K562 (cell line): ENCODE data around the gene RBBP8. TPM values are rescaled to one million over a fixed set of nuclear protein-coding genes. Genes with fewer than 3 reads are reported as not detected.

ENCODE experiments used
- C11orf30 ChIP-seq: fragments of 450-650 bp; IDR thresholded peaks from 2 replicates; pipeline ENCODE4 v1.6.1; 2016; ENCODE audit warnings: low read depth, mild to moderate bottlenecking
- DNMT1 ChIP-seq: fragments of 450-650 bp; IDR thresholded peaks from 2 replicates; pipeline ENCODE4 v1.6.1; 2016; ENCODE audit warnings: antibody characterized with exemption, mild to moderate bottlenecking
- EP400 ChIP-seq: fragments of 450-650 bp; IDR thresholded peaks from 2 replicates; pipeline ENCODE4 v1.6.1; 2017; ENCODE audit warnings: antibody characterized with exemption, mild to moderate bottlenecking, moderate library complexity
- HCFC1 ChIP-seq: IDR thresholded peaks from 2 replicates; pipeline ENCODE4 v1.6.1; 2012; ENCODE audit warnings: low read depth, low read length, improper control_type of control experiment
- HDAC6 ChIP-seq: IDR thresholded peaks from 2 replicates; pipeline ENCODE4 v1.6.1; 2012; ENCODE audit warnings: low read depth, mild to moderate bottlenecking, control low read depth, inconsistent platforms, low read length, moderate library complexity
- KAT7 ChIP-seq: sonication (generic); formaldehyde crosslinking; IDR thresholded peaks from 2 replicates; pipeline ENCODE4 v1.8.0; 2022; ENCODE audit warnings: missing genetic modification reagents, mild to moderate bottlenecking, borderline replicate concordance
- KDM2B ChIP-seq: fragments of 250-450 bp; sonication (Bioruptor Pico); IDR thresholded peaks from 2 replicates; pipeline ENCODE4 v1.8.0; 2021; ENCODE audit warnings: mild to moderate bottlenecking, moderate library complexity
- L3MBTL2 ChIP-seq: fragments of 450-650 bp; IDR thresholded peaks from 2 replicates; pipeline ENCODE4 v1.6.1; 2016; ENCODE audit warnings: mild to moderate bottlenecking, moderate library complexity
- POLR3A ChIP-seq: IDR thresholded peaks from 2 replicates; pipeline ENCODE4 v1.6.1; 2011; ENCODE audit warnings: borderline replicate concordance, mild to moderate bottlenecking, moderate library complexity; ENCODE audit not compliant: insufficient read length, insufficient read depth; ENCODE audit errors: extremely low read depth
- RBM34 ChIP-seq: fragments of 200-400 bp; formaldehyde crosslinking; IDR thresholded peaks from 2 replicates; pipeline ENCODE4 v1.6.1; 2018; ENCODE audit warnings: low read length, borderline replicate concordance; ENCODE audit not compliant: insufficient read depth
- SMAD3 ChIP-seq: fragments of 450-650 bp; formaldehyde crosslinking; conservative IDR thresholded peaks from 2 replicates; pipeline ENCODE4 v1.4.0; 2020; ENCODE audit warnings: mild to moderate bottlenecking
- TAF7 ChIP-seq: fragments of 450-650 bp; IDR thresholded peaks from 2 replicates; pipeline ENCODE4 v1.6.1; 2016; ENCODE audit warnings: missing genetic modification characterization, missing compliant biosample characterization
- polyA plus RNA-seq, 8 experiments: library from polyadenylated mRNA; depleted of rRNA in 4 of 8; stranded (reverse) in 5 of 8; unstranded in 3 of 8; fragments of >200 nt; fragmentation: Nextera tagmentation in 2 of 8; fragmentation: Illumina TruSeq in 1 of 8; extraction: Ambion mirVana in 2 of 8; extraction: Trizol in 1 of 8; gene quantifications; 2 replicates each; pipeline versions ENCODE4 v1.2.1 to v1.2.3, GENCODE V29; 2011 to 2014; ENCODE audit warnings: inconsistent platforms in 1 of 8, missing spikeins in 1 of 8
- total RNA-seq, 7 experiments: library from RNA; depleted of rRNA in 6 of 7; stranded (reverse); fragments of >200 nt in 6 of 7; fragmentation: Illumina TruSeq in 2 of 7; extraction: Trizol in 2 of 7; gene quantifications; 2 replicates each; pipeline versions ENCODE4 v1.2.1 to v1.2.3, GENCODE V29; 2011 to 2021; ENCODE audit warnings: low replicate concordance in 1 of 7
- TF ChIP-seq, protein P1 (sequence below): fragments of 250-450 bp; sonication (Bioruptor Pico); IDR thresholded peaks from 2 replicates; pipeline ENCODE4 v1.5.0; 2020; ENCODE audit warnings: mild to moderate bottlenecking, borderline replicate concordance
- TF ChIP-seq, protein P2 (sequence below): fragments of 250-450 bp; sonication (Bioruptor Pico); IDR thresholded peaks from 2 replicates; pipeline ENCODE4 v1.8.0; 2021; ENCODE audit warnings: moderate library complexity, mild to moderate bottlenecking, inconsistent platforms
- TF ChIP-seq, protein P3 (sequence below): fragments of 250-450 bp; sonication (Bioruptor Pico); IDR thresholded peaks from 2 replicates; pipeline ENCODE4 v1.5.0; 2020; ENCODE audit warnings: mild to moderate bottlenecking
- TF ChIP-seq, protein P4 (sequence below): fragments of 200-800 bp; sonication (Bioruptor generic); IDR thresholded peaks from 2 replicates; pipeline ENCODE4 v1.6.1; 2017; ENCODE audit warnings: missing genetic modification characterization, missing compliant biosample characterization
- TF ChIP-seq, protein P5 (sequence below): fragments of 450-650 bp; formaldehyde crosslinking; conservative IDR thresholded peaks from 2 replicates; pipeline ENCODE4 v1.4.0; 2022; ENCODE audit warnings: mild to moderate bottlenecking, missing genetic modification characterization
- TF ChIP-seq, protein P6 (sequence below): sonication (generic); formaldehyde crosslinking; IDR thresholded peaks from 2 replicates; pipeline ENCODE4 v1.4.0; 2020; ENCODE audit warnings: mild to moderate bottlenecking, missing genetic modification reagents

Gene RBBP8
- total and polyA plus RNA-seq, 9 of the 15 experiments (the other 6 are each of a cell fraction or from before 2014, with no cell fraction given) = 28.4 to 63.1 (median 48.9) TPM

DNA sequence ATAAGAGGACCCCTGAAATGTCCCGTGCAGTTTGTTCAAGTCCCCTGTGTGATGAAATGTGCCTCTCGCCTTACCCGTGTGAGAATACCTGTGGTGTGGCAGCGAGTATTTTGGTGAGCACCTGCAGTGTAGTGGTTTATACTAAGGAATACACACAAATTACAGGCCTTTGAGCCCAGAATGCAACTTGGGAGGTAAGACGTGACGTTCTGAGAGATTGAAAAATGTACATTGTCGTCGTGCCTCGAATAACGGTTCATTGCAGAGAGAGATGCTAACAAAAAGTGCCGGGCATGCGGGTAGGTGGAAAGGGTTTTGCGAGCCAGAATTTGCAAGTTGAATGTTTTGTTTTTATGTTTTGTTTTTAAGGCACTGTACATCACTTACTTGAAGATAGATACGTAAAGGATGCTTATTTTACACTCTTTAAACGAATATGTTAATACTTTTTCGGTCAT lies 867 bp downstream of the RBBP8 start (continued):
- TF ChIP-seq RBM34 (no peak), HCFC1 (no peak; the same call in 1 of the 2 replicates), KDM2B (no peak), C11orf30 (no peak), L3MBTL2 (peak; percentile 90), EP400 (peak; percentile 45; the same call in 1 of the 2 replicates), TAF7 (tag) (no peak), POLR3A (no peak), SMAD3 (CRISPR knock-in tag) (no peak), DNMT1 (no peak), KAT7 (CRISPR knock-in tag) (no peak), HDAC6 (no peak)
- TF ChIP-seq, protein P1, sequence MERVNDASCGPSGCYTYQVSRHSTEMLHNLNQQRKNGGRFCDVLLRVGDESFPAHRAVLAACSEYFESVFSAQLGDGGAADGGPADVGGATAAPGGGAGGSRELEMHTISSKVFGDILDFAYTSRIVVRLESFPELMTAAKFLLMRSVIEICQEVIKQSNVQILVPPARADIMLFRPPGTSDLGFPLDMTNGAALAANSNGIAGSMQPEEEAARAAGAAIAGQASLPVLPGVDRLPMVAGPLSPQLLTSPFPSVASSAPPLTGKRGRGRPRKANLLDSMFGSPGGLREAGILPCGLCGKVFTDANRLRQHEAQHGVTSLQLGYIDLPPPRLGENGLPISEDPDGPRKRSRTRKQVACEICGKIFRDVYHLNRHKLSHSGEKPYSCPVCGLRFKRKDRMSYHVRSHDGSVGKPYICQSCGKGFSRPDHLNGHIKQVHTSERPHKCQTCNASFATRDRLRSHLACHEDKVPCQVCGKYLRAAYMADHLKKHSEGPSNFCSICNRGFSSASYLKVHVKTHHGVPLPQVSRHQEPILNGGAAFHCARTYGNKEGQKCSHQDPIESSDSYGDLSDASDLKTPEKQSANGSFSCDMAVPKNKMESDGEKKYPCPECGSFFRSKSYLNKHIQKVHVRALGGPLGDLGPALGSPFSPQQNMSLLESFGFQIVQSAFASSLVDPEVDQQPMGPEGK (CRISPR knock-in tag) = no peak
- TF ChIP-seq, protein P2, sequence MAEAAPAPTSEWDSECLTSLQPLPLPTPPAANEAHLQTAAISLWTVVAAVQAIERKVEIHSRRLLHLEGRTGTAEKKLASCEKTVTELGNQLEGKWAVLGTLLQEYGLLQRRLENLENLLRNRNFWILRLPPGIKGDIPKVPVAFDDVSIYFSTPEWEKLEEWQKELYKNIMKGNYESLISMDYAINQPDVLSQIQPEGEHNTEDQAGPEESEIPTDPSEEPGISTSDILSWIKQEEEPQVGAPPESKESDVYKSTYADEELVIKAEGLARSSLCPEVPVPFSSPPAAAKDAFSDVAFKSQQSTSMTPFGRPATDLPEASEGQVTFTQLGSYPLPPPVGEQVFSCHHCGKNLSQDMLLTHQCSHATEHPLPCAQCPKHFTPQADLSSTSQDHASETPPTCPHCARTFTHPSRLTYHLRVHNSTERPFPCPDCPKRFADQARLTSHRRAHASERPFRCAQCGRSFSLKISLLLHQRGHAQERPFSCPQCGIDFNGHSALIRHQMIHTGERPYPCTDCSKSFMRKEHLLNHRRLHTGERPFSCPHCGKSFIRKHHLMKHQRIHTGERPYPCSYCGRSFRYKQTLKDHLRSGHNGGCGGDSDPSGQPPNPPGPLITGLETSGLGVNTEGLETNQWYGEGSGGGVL (CRISPR knock-in tag) = no peak
- TF ChIP-seq, protein P3, sequence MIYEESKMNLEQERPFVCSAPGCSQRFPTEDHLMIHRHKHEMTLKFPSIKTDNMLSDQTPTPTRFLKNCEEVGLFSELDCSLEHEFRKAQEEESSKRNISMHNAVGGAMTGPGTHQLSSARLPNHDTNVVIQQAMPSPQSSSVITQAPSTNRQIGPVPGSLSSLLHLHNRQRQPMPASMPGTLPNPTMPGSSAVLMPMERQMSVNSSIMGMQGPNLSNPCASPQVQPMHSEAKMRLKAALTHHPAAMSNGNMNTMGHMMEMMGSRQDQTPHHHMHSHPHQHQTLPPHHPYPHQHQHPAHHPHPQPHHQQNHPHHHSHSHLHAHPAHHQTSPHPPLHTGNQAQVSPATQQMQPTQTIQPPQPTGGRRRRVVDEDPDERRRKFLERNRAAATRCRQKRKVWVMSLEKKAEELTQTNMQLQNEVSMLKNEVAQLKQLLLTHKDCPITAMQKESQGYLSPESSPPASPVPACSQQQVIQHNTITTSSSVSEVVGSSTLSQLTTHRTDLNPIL (CRISPR knock-in tag) = no peak
- TF ChIP-seq, protein P4, sequence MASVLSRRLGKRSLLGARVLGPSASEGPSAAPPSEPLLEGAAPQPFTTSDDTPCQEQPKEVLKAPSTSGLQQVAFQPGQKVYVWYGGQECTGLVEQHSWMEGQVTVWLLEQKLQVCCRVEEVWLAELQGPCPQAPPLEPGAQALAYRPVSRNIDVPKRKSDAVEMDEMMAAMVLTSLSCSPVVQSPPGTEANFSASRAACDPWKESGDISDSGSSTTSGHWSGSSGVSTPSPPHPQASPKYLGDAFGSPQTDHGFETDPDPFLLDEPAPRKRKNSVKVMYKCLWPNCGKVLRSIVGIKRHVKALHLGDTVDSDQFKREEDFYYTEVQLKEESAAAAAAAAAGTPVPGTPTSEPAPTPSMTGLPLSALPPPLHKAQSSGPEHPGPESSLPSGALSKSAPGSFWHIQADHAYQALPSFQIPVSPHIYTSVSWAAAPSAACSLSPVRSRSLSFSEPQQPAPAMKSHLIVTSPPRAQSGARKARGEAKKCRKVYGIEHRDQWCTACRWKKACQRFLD (CRISPR knock-in tag) = peak; percentile 11; the same call in 1 of the 2 replicates
- TF ChIP-seq, protein P5, sequence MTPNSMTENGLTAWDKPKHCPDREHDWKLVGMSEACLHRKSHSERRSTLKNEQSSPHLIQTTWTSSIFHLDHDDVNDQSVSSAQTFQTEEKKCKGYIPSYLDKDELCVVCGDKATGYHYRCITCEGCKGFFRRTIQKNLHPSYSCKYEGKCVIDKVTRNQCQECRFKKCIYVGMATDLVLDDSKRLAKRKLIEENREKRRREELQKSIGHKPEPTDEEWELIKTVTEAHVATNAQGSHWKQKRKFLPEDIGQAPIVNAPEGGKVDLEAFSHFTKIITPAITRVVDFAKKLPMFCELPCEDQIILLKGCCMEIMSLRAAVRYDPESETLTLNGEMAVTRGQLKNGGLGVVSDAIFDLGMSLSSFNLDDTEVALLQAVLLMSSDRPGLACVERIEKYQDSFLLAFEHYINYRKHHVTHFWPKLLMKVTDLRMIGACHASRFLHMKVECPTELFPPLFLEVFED (CRISPR knock-in tag) = no peak
- TF ChIP-seq, protein P6, sequence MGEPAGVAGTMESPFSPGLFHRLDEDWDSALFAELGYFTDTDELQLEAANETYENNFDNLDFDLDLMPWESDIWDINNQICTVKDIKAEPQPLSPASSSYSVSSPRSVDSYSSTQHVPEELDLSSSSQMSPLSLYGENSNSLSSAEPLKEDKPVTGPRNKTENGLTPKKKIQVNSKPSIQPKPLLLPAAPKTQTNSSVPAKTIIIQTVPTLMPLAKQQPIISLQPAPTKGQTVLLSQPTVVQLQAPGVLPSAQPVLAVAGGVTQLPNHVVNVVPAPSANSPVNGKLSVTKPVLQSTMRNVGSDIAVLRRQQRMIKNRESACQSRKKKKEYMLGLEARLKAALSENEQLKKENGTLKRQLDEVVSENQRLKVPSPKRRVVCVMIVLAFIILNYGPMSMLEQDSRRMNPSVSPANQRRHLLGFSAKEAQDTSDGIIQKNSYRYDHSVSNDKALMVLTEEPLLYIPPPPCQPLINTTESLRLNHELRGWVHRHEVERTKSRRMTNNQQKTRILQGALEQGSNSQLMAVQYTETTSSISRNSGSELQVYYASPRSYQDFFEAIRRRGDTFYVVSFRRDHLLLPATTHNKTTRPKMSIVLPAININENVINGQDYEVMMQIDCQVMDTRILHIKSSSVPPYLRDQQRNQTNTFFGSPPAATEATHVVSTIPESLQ (CRISPR knock-in tag) = peak; percentile 77; the same call in 1 of the 2 replicates
